Measurements from ENCODE around the gene INAFM2.
A peak's percentile ranks its signal among the peaks of the same experiment; 100 is the strongest.

The INAFM2 gene

DNA sequence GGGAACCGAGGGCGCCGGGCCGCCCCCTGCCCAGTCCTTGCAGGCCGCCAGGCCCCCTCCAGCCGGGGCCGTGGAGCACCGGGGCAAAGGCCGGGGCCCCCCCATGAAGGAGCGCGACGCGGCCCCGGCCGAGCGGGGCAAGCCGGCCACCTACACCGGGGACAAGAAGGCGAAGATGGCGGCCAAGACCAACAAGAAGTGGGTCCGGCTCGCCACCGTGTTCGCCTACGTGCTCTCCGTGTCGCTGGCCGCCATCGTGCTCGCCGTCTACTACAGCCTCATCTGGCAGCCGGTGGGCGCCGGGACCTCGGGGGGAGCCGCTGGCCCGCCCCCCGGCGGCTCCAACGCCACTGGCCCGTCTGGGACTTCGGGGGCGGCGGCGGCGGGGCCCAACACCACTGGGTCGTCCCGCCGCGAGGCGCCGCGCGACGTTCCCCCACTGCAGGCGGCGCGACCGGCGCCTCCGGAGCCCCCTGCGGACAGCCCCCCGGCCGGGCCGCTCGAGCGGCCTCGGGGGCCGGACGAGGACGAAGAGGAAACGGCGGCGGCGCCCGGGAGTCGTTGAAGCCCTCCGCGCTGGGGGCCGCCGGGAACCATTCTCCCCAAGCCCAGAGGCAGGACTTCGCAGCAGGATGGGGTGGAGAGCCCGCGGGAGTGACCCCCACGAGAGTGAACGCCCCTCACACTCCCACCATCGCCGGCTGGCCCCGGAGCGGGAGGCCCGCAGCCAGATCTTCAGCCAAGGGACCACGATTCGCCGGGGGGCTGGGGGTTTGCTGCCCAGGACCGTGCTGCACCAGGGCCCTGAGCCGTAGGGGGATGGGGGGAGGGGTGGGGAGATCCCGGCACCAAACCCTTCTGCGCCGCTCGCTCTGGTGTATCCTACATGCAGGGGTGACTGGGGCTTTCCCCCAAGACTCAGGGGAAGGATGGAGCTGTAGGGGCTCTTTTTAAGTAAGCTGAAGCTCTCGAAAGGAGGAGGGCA lies 753 bp downstream of the INAFM2 start:
- TF ChIP-seq, protein P1, sequence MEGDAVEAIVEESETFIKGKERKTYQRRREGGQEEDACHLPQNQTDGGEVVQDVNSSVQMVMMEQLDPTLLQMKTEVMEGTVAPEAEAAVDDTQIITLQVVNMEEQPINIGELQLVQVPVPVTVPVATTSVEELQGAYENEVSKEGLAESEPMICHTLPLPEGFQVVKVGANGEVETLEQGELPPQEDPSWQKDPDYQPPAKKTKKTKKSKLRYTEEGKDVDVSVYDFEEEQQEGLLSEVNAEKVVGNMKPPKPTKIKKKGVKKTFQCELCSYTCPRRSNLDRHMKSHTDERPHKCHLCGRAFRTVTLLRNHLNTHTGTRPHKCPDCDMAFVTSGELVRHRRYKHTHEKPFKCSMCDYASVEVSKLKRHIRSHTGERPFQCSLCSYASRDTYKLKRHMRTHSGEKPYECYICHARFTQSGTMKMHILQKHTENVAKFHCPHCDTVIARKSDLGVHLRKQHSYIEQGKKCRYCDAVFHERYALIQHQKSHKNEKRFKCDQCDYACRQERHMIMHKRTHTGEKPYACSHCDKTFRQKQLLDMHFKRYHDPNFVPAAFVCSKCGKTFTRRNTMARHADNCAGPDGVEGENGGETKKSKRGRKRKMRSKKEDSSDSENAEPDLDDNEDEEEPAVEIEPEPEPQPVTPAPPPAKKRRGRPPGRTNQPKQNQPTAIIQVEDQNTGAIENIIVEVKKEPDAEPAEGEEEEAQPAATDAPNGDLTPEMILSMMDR (conservative IDR thresholded peaks at IDR 0.05; ENCODE audit: low read depth, low read length), result no peak
- H3K4me3 ChIP-seq (IDR thresholded peaks at IDR 0.05; ENCODE audit: insufficient read depth, low read depth, low read length), result no peak overlapping the region
- no peaks in the 10 kb centered on the region for H3K36me3 ChIP-seq (ENCODE audit: insufficient read depth)
- peak overlapping the region; percentile 97 for H3K27ac ChIP-seq
- peak overlapping the region; percentile 99 for H3K4me2 ChIP-seq
- H3K4me1 ChIP-seq (ENCODE audit: low read depth, poor library complexity, severe bottlenecking), result peaks cover 56% of the 10 kb centered on the region
- no peaks in the 10 kb centered on the region for H4K20me1 ChIP-seq (ENCODE audit: insufficient read depth)
- no peaks in the 10 kb centered on the region for H3K27me3 ChIP-seq (ENCODE audit: insufficient read depth, low read depth)
- no peak overlapping the region for H2AFZ ChIP-seq (ENCODE audit: low read depth)
- H3K9ac ChIP-seq, result peak overlapping the region; percentile 62
- peaks cover 31% of the 10 kb centered on the region for H3K79me2 ChIP-seq (ENCODE audit: insufficient read depth, low read depth)

DNA sequence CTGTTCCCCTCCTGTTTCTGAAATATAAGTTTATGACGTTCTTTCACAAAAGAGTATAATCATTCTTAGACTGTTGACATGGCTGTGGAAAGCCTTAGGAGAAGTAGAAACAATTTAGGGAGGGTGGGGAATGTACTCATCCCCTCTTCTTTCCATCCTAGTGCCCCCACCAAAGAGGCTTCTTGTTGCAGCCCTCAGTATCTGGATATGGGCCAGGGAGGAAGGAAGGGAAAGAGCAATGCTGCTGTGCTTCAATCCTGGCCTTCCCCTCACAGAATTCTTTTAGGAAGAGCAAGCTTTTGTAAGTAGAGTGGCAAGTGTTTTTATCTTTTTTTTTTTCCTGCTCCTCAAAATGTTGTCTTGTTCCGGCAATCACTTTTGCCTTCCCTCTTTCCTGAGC lies 1.7 kb downstream of the INAFM2 start:
- TF ChIP-seq, protein P1 (conservative IDR thresholded peaks at IDR 0.05; ENCODE audit: low read depth, low read length), result no peak
- no peaks in the 10 kb centered on the region for H3K36me3 ChIP-seq (ENCODE audit: insufficient read depth)
- peak overlapping the region; percentile 97; the same call in 1 of the 2 replicates for H3K27ac ChIP-seq
- H2AFZ ChIP-seq (ENCODE audit: low read depth), result no peak overlapping the region
- peak overlapping the region; percentile 99 for H3K4me2 ChIP-seq
- H3K27me3 ChIP-seq (ENCODE audit: insufficient read depth, low read depth), result no peaks in the 10 kb centered on the region
- H3K4me1 ChIP-seq (ENCODE audit: low read depth, poor library complexity, severe bottlenecking), result peaks cover 65% of the 10 kb centered on the region
- peaks cover 31% of the 10 kb centered on the region for H3K79me2 ChIP-seq (ENCODE audit: insufficient read depth, low read depth)
- H3K9ac ChIP-seq, result peak overlapping the region; percentile 62; the same call in 1 of the 2 replicates
- no peak overlapping the region for H3K4me3 ChIP-seq (IDR thresholded peaks at IDR 0.05; ENCODE audit: insufficient read depth, low read depth, low read length)
- H4K20me1 ChIP-seq (ENCODE audit: insufficient read depth), result no peaks in the 10 kb centered on the region

DNA sequence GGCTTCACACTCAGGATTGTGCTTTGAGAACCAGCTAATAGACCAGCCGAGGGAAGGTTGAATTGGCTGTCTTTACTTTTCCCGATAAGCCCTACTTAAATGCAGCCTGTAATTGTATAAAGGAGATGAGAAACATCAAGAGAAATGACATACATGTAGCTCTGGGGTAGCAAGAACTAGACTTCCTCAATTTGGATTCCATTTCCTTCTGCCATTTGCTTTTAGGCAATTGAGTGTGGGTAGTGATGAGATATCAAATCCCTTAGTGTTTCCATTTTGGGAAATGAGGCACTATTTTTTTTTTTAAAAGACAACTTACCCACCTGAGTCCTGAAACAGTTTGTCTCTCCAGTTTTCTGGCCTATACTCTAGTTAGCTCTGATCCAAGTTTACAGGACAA lies 2.2 kb downstream of the INAFM2 start:
- Histone ChIP-seq H3K4me3 (IDR thresholded peaks at IDR 0.05; ENCODE audit: insufficient read depth, low read depth, low read length) (no peak overlapping the region), H3K27me3 (ENCODE audit: insufficient read depth, low read depth) (no peaks in the 10 kb centered on the region), H3K4me1 (ENCODE audit: low read depth, poor library complexity, severe bottlenecking) (peaks cover 69% of the 10 kb centered on the region), H2AFZ (ENCODE audit: low read depth) (no peak overlapping the region), H3K9ac (peak overlapping the region; percentile 62; the same call in 1 of the 2 replicates), H3K36me3 (ENCODE audit: insufficient read depth) (no peaks in the 10 kb centered on the region), H4K20me1 (ENCODE audit: insufficient read depth) (no peaks in the 10 kb centered on the region), H3K79me2 (ENCODE audit: insufficient read depth, low read depth) (peaks cover 31% of the 10 kb centered on the region), H3K27ac (peak overlapping the region; percentile 97; the same call in 1 of the 2 replicates), H3K4me2 (peak overlapping the region; percentile 99)
- TF ChIP-seq, protein P1 (conservative IDR thresholded peaks at IDR 0.05; ENCODE audit: low read depth, low read length), result no peak

DNA sequence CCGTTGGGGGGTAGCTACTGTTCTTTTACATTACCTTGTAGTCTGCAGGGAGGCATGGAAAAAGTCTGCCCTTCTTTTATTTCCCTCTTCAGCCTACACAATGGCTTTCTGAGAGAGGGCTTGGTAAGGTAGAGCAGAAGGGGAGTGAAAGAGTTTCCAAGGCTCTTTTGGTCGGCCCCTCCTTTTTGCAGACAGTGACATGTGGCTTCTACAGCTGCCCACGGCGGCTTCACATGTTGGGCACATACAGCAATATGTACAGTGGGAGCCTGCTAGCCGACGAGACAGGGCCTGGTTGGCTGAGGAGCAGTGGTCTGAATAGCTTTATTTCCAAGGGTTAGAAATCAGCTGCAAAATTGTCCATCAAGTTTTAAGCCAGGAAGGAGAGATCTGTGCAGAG lies 4.0 kb downstream of the INAFM2 start:
- Histone ChIP-seq H4K20me1 (ENCODE audit: insufficient read depth) (no peaks in the 10 kb centered on the region), H3K4me1 (ENCODE audit: low read depth, poor library complexity, severe bottlenecking) (peaks cover 66% of the 10 kb centered on the region), H3K36me3 (ENCODE audit: insufficient read depth) (no peaks in the 10 kb centered on the region), H3K4me3 (IDR thresholded peaks at IDR 0.05; ENCODE audit: insufficient read depth, low read depth, low read length) (no peak overlapping the region), H3K9ac (peak overlapping the region; percentile 65), H2AFZ (ENCODE audit: low read depth) (no peak overlapping the region), H3K4me2 (peak overlapping the region; percentile 99), H3K79me2 (ENCODE audit: insufficient read depth, low read depth) (peaks cover 31% of the 10 kb centered on the region), H3K27ac (peak overlapping the region; percentile 97), H3K27me3 (ENCODE audit: insufficient read depth, low read depth) (no peaks in the 10 kb centered on the region)
- TF ChIP-seq, protein P1 (conservative IDR thresholded peaks at IDR 0.05; ENCODE audit: low read depth, low read length), result no peak
